Neural progenitor cell (in vitro differentiated cells): ENCODE measurements around the gene SLC6A11.

Experiments used
- CTCF ChIP-seq: fragments of 200-600 bp; sonication (generic); IDR thresholded peaks from 2 replicates; pipeline ENCODE4 v1.5.1; 2017; ENCODE audit warnings: antibody characterized with exemption, mild to moderate bottlenecking
- EZH2 ChIP-seq: fragments of 200-600 bp; sonication (generic); IDR thresholded peaks from 2 replicates; pipeline ENCODE4 v1.6.1; 2017; ENCODE audit warnings: antibody characterized with exemption, mild to moderate bottlenecking, moderate library complexity
- EZH2phosphoT487 ChIP-seq: fragments of 200-600 bp; sonication (generic); IDR thresholded peaks from 2 replicates; pipeline ENCODE4 v1.6.1; 2017; ENCODE audit warnings: antibody characterized with exemption

DNA sequence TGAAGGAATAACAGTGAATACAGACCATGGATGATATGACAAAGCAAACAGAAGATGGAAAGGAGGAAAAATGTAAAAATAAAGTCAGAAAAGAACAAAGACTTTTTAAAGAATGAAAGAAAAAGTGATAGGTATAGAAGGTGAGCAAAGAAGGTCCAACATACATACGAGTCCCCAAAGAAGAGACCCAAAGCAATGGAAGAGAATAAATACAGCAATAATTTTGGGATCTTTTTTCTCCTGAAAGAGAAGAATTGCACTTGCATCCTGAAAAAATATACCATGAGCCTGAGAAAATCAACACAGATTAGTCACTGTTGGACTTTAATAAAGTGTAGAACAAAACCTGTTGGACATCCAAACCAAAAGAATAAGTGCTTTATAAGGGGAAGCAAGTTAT, 91.2 kb downstream of the SLC6A11 start:
- TF ChIP-seq CTCF: no peak
- TF ChIP-seq EZH2: no peak
- TF ChIP-seq EZH2phosphoT487: no peak
